ENCODE data around the gene TTK.

TTK gene

DNA sequence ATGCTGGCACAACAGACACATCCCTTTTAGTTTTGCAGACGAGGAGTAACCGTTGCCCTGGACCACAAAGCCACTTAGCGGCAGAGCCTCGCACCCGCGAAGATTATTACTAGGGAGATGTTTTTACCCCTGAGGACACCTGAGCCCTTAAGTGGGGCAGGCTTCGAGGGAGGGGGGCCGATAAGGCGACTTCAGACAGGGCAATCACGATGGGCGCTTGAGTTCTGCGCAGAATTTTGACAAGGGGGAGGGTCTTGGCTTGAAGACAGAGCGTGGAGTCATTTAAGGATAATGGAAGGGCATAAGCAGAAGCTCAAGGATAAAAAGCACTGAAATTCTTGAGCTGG lies 650 bp upstream of the TTK start:
- ChIA-PET CTCF (interaction anchor here (1.4 to 1.9 kb wide), 3 partner anchors 10 to 54 kb away, joined by 3 to 10 read pairs (median 3); no protein-coding TSS in a partner anchor), POLR2A (no interaction called here)
- Histone ChIP-seq H3K36me3 (ENCODE audit: control insufficient read depth in 4 of 4, insufficient read depth in 4 of 4, low read length in 3 of 4) (peaks cover 0 to 12% (median 2%) of the 10 kb centered on the region in 4 experiments), H3K9me3 (ENCODE audit: control extremely low read depth in 1 of 5, control insufficient read depth in 4 of 5, insufficient read depth in 2 of 5, low read depth in 1 of 5, low read length in 4 of 5) (no peaks in the 10 kb centered on the region), H3K4me1 (ENCODE audit: control extremely low read depth in 1 of 4, control insufficient read depth in 4 of 4, insufficient read depth in 4 of 4, low read length in 3 of 4) (peaks cover 13 to 18% (median 16%) of the 10 kb centered on the region in 4 experiments), H3K4me3 (ENCODE audit: control insufficient read depth in 1 of 7, extremely low read depth in 1 of 7, insufficient read depth in 4 of 7, low read depth in 2 of 7, low read length in 6 of 7) (peak overlapping the region; percentile 66 to 96 (median 90)), H3K27me3 (replicated peaks in 2 of 5; ENCODE audit: control insufficient read depth in 4 of 5, insufficient read depth in 5 of 5, low read length in 4 of 5) (peaks cover 0 to under 1% (median 0%) of the 10 kb centered on the region in 5 experiments), H3K27ac (ENCODE audit: insufficient read depth in 1 of 2, low read depth in 1 of 2, low read length in 2 of 2, poor library complexity in 1 of 2, severe bottlenecking in 2 of 2) (peak overlapping the region; percentile 64 to 93)
- 0% methylated on average over 13 of the region's 13 CpGs for WGBS (ENCODE audit: insufficient coverage)
- DNase-seq: peak in 2 of 3 donors; percentile 82 to 90

DNA sequence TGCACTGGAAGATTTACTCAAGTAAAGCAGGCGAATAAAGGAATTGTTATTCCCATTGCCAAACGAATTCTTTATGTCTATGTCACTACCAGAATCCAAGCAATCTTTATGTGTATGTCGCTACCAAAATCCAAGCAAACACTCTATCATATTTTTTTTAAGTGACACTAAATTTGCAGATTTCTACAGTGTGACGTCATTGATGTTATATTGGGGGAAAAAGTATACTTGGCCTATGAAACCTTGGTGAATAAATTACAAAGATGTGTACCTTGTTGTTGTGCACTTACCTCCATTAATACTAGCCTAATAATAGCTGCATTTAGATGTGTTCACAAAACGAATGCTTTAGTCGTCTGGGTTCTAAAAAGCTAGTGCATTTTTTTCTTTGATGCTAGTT lies 957 bp downstream of the TTK start:
- ChIA-PET CTCF (interaction anchor here (1.0 kb wide), 1 partner anchor 59 kb away, joined by 3 read pairs; no protein-coding TSS in a partner anchor), POLR2A (no interaction called here)
- H3K36me3 ChIP-seq (ENCODE audit: control insufficient read depth in 4 of 4, insufficient read depth in 4 of 4, low read length in 3 of 4): peaks cover 0 to 22% (median 6%) of the 10 kb centered on the region in 4 experiments
- no peaks in the 10 kb centered on the region for H3K27me3 ChIP-seq (replicated peaks in 2 of 5; ENCODE audit: control insufficient read depth in 4 of 5, insufficient read depth in 5 of 5, low read length in 4 of 5)
- H3K4me1 ChIP-seq (ENCODE audit: control extremely low read depth in 1 of 4, control insufficient read depth in 4 of 4, insufficient read depth in 4 of 4, low read length in 3 of 4): peaks cover 13 to 18% (median 16%) of the 10 kb centered on the region in 4 experiments
- peak overlapping the region in 1 of 2 experiments; percentile 93 for H3K27ac ChIP-seq (ENCODE audit: insufficient read depth in 1 of 2, low read depth in 1 of 2, low read length in 2 of 2, poor library complexity in 1 of 2, severe bottlenecking in 2 of 2)
- H3K4me3 ChIP-seq (ENCODE audit: control insufficient read depth in 1 of 7, extremely low read depth in 1 of 7, insufficient read depth in 4 of 7, low read depth in 2 of 7, low read length in 6 of 7): peak overlapping the region in 6 of 7 experiments; percentile 84 to 96 (median 90)
- 93% methylated on average over 3 of the region's 6 CpGs for WGBS (ENCODE audit: insufficient coverage)
- no peak for DNase-seq
- no peaks in the 10 kb centered on the region for H3K9me3 ChIP-seq (ENCODE audit: control extremely low read depth in 1 of 5, control insufficient read depth in 4 of 5, insufficient read depth in 2 of 5, low read depth in 1 of 5, low read length in 4 of 5)

DNA sequence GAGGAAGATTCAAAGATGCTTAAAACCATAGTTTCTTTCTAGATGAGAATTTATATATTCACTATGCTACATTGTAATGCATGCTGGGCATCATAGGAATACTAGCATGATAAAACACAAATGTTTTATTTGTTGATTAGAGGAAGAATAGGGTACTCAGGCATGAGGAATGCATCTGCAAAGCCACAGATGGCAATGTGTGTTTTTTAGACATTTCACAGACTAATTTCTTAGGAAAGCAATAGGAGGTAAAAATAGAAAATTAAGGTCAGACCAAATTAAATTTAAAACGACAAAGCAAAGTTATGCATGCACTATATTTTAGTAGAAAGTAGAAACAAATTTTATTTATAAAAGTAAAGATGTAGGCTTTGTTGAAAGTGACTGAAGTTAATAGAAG lies 2.1 kb downstream of the TTK start:
- ChIA-PET CTCF (interaction anchor here (1.2 kb wide), 1 partner anchor 20 kb away, joined by 3 read pairs; no protein-coding TSS in a partner anchor), POLR2A (no interaction called here)
- no peak for DNase-seq
- Histone ChIP-seq H3K27ac (ENCODE audit: insufficient read depth in 1 of 2, low read depth in 1 of 2, low read length in 2 of 2, poor library complexity in 1 of 2, severe bottlenecking in 2 of 2) (no peak overlapping the region), H3K27me3 (replicated peaks in 2 of 5; ENCODE audit: control insufficient read depth in 4 of 5, insufficient read depth in 5 of 5, low read length in 4 of 5) (no peaks in the 10 kb centered on the region), H3K4me1 (ENCODE audit: control extremely low read depth in 1 of 4, control insufficient read depth in 4 of 4, insufficient read depth in 4 of 4, low read length in 3 of 4) (peaks cover 13 to 18% (median 16%) of the 10 kb centered on the region in 4 experiments), H3K4me3 (ENCODE audit: control insufficient read depth in 1 of 7, extremely low read depth in 1 of 7, insufficient read depth in 4 of 7, low read depth in 2 of 7, low read length in 6 of 7) (no peak overlapping the region), H3K36me3 (ENCODE audit: control insufficient read depth in 4 of 4, insufficient read depth in 4 of 4, low read length in 3 of 4) (peaks cover 0 to 26% (median 10%) of the 10 kb centered on the region in 4 experiments), H3K9me3 (ENCODE audit: control extremely low read depth in 1 of 5, control insufficient read depth in 4 of 5, insufficient read depth in 2 of 5, low read depth in 1 of 5, low read length in 4 of 5) (no peaks in the 10 kb centered on the region)
- no CpG with 5 or more reads among the region's 1 CpG for WGBS (ENCODE audit: insufficient coverage)

DNA sequence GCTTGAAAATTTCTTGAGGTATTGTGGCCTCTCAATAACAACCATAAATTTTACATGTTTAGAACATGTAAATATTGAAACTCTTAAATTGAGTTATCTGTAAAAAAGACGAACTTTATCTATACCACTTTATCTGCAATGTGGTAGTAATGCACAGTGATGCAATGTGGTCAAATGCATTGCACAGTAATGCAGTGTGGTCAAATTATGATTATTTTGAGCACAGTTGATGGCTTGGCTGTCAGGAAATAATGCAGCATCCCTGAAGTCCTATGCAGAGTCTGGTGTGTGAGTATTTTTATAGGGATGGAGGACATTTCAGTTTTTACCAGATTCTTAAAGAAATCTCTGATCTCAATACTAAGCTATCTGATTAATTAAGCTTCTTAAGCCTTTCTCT lies 5.1 kb downstream of the TTK start:
- Histone ChIP-seq H3K4me1 (ENCODE audit: control extremely low read depth in 1 of 4, control insufficient read depth in 4 of 4, insufficient read depth in 4 of 4, low read length in 3 of 4) (peaks cover 7 to 11% (median 9%) of the 10 kb centered on the region in 4 experiments), H3K4me3 (ENCODE audit: control insufficient read depth in 1 of 7, extremely low read depth in 1 of 7, insufficient read depth in 4 of 7, low read depth in 2 of 7, low read length in 6 of 7) (no peak overlapping the region), H3K9me3 (ENCODE audit: control extremely low read depth in 1 of 5, control insufficient read depth in 4 of 5, insufficient read depth in 2 of 5, low read depth in 1 of 5, low read length in 4 of 5) (no peaks in the 10 kb centered on the region), H3K27ac (ENCODE audit: insufficient read depth in 1 of 2, low read depth in 1 of 2, low read length in 2 of 2, poor library complexity in 1 of 2, severe bottlenecking in 2 of 2) (no peak overlapping the region), H3K36me3 (ENCODE audit: control insufficient read depth in 4 of 4, insufficient read depth in 4 of 4, low read length in 3 of 4) (peaks cover 0 to 38% (median 19%) of the 10 kb centered on the region in 4 experiments), H3K27me3 (replicated peaks in 2 of 5; ENCODE audit: control insufficient read depth in 4 of 5, insufficient read depth in 5 of 5, low read length in 4 of 5) (no peaks in the 10 kb centered on the region)
- POLR2A ChIA-PET: no interaction called here
- no peak for DNase-seq
- CTCF ChIA-PET: no interaction called here
- WGBS (ENCODE audit: insufficient coverage): no CpG with 5 or more reads among the region's 1 CpG

DNA sequence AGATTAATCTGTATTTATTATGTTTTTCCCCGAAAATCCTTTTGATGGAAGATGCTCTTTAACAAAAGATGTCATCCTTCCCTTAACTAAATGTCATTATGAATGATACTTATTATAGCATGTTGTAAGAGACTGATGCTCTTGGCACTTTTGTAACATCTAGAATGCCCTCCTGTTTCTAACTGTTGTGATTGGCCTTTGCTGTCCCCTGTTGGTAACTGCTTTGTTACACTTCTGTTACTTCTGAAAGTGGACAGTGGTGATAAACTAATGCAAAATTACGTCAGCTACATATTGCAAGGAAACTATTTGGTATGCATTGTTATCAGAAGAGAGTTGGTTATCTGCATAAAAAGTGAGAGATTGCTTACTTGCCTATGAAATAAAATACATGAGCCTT lies 5.8 kb downstream of the TTK start:
- ChIA-PET CTCF (no interaction called here), POLR2A (no interaction called here)
- WGBS (ENCODE audit: insufficient coverage): 33% methylated on average over 1 of the region's 2 CpGs
- H3K27ac ChIP-seq (ENCODE audit: insufficient read depth in 1 of 2, low read depth in 1 of 2, low read length in 2 of 2, poor library complexity in 1 of 2, severe bottlenecking in 2 of 2): no peak overlapping the region
- H3K4me1 ChIP-seq (ENCODE audit: control extremely low read depth in 1 of 4, control insufficient read depth in 4 of 4, insufficient read depth in 4 of 4, low read length in 3 of 4): peaks cover 1 to 6% (median 4%) of the 10 kb centered on the region in 4 experiments
- H3K9me3 ChIP-seq (ENCODE audit: control extremely low read depth in 1 of 5, control insufficient read depth in 4 of 5, insufficient read depth in 2 of 5, low read depth in 1 of 5, low read length in 4 of 5): no peaks in the 10 kb centered on the region
- DNase-seq: no peak
- no peak overlapping the region for H3K4me3 ChIP-seq (ENCODE audit: control insufficient read depth in 1 of 7, extremely low read depth in 1 of 7, insufficient read depth in 4 of 7, low read depth in 2 of 7, low read length in 6 of 7)
- H3K36me3 ChIP-seq (ENCODE audit: control insufficient read depth in 4 of 4, insufficient read depth in 4 of 4, low read length in 3 of 4): peaks cover 0 to 42% (median 21%) of the 10 kb centered on the region in 4 experiments
- no peaks in the 10 kb centered on the region for H3K27me3 ChIP-seq (replicated peaks in 2 of 5; ENCODE audit: control insufficient read depth in 4 of 5, insufficient read depth in 5 of 5, low read length in 4 of 5)

DNA sequence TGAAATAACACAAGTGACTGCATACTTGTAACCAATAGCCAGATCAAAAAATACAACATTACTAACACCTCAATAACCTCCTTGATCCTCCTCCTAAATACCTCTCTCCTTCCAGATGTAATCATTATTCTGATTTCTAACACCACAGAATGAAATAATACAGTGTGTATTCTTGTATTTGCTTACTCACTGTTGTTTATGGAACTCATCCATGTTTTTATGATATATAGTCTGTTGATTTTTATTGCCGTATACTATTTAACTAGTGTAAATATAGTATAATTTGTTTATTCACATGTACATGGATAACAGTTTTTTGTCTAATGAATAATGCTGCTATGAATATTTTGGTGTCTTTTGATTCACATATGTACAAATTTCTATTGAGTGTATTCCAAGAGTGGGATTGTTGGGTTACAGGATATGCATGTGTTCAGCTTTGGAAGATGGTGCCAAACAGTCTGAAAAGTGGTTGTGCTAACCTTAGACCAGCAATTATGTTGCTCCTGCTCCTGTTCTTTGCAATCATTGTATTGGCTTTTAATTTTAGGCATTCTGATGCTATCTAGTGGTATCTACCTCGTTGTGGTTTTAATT lies 11.5 kb downstream of the TTK start:
- Histone ChIP-seq H3K27me3 (replicated peaks in 2 of 5; ENCODE audit: control insufficient read depth in 4 of 5, insufficient read depth in 5 of 5, low read length in 4 of 5) (no peaks in the 10 kb centered on the region), H3K9me3 (ENCODE audit: control extremely low read depth in 1 of 5, control insufficient read depth in 4 of 5, insufficient read depth in 2 of 5, low read depth in 1 of 5, low read length in 4 of 5) (no peaks in the 10 kb centered on the region), H3K4me3 (ENCODE audit: control insufficient read depth in 1 of 7, extremely low read depth in 1 of 7, insufficient read depth in 4 of 7, low read depth in 2 of 7, low read length in 6 of 7) (no peak overlapping the region), H3K27ac (ENCODE audit: insufficient read depth in 1 of 2, low read depth in 1 of 2, low read length in 2 of 2, poor library complexity in 1 of 2, severe bottlenecking in 2 of 2) (no peak overlapping the region), H3K4me1 (ENCODE audit: control extremely low read depth in 1 of 4, control insufficient read depth in 4 of 4, insufficient read depth in 4 of 4, low read length in 3 of 4) (no peaks in the 10 kb centered on the region), H3K36me3 (ENCODE audit: control insufficient read depth in 4 of 4, insufficient read depth in 4 of 4, low read length in 3 of 4) (peaks cover 2 to 32% (median 14%) of the 10 kb centered on the region in 4 experiments)
- ChIA-PET CTCF (no interaction called here), POLR2A (no interaction called here)
- no CpG with 5 or more reads among the region's 2 CpGs for WGBS (ENCODE audit: insufficient coverage)
- no peak for DNase-seq

DNA sequence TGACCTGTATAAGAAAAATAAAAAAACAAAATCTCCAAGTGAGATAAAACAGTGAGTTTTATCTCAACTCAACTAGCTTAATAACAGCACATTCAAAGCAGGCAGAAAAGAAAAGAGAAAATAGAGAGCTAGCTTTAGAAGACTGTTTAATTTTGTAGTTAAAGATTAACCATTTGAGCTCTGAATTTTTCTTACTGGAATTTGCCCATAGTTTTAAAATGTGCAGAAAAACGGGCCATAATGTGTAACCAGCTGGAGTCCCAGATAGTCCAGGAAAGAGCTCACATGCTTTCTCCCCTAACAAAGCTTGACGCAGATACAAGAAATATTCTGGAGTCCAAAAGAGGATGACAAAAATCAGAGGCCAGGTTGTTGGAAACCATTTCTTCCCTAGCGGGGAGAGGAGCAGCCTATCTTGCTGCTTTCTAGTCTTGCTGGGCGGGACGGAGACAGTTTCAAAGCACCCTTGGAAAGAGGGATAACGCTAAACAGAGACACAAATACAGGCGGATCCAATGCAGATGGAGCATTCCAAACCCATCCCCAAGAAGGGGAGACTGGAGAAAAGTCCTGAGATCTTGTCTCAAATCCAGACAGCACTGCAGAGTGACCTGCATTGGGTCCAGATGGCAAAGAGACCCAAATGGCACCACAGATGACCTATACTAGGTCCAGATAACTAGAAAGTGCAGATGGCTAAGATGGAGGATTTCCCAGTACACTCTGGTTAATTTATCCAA lies 16.1 kb downstream of the TTK start:
- 98% methylated on average over 7 of the region's 7 CpGs for WGBS (ENCODE audit: insufficient coverage)
- H3K27ac ChIP-seq (ENCODE audit: insufficient read depth in 1 of 2, low read depth in 1 of 2, low read length in 2 of 2, poor library complexity in 1 of 2, severe bottlenecking in 2 of 2): no peak overlapping the region
- no peaks in the 10 kb centered on the region for H3K9me3 ChIP-seq (ENCODE audit: control extremely low read depth in 1 of 5, control insufficient read depth in 4 of 5, insufficient read depth in 2 of 5, low read depth in 1 of 5, low read length in 4 of 5)
- peaks cover 5 to 29% (median 11%) of the 10 kb centered on the region in 4 experiments for H3K36me3 ChIP-seq (ENCODE audit: control insufficient read depth in 4 of 4, insufficient read depth in 4 of 4, low read length in 3 of 4)
- no peaks in the 10 kb centered on the region for H3K4me1 ChIP-seq (ENCODE audit: control extremely low read depth in 1 of 4, control insufficient read depth in 4 of 4, insufficient read depth in 4 of 4, low read length in 3 of 4)
- no peak for DNase-seq
- CTCF ChIA-PET: no interaction called here
- POLR2A ChIA-PET: interaction anchor here (0.6 to 0.7 kb wide), 2 partner anchors 19 to 125 kb away, joined by 3 read pairs; no protein-coding TSS in a partner anchor
- H3K4me3 ChIP-seq (ENCODE audit: control insufficient read depth in 1 of 7, extremely low read depth in 1 of 7, insufficient read depth in 4 of 7, low read depth in 2 of 7, low read length in 6 of 7): no peak overlapping the region
- H3K27me3 ChIP-seq (replicated peaks in 2 of 5; ENCODE audit: control insufficient read depth in 4 of 5, insufficient read depth in 5 of 5, low read length in 4 of 5): no peaks in the 10 kb centered on the region

Measured in common myeloid progenitor, CD34-positive (primary cell).